ENCODE data around the gene FADS6. TPM values are rescaled to one million over a fixed set of nuclear protein-coding genes. Genes with fewer than 3 reads are reported as not detected.

FADS6 gene
- polyA plus RNA-seq, 1 of the 3 experiments (the other 2 are of a cell fraction), result not detected

GRCh38 chr17:74924250-74924948 is 31.0 kb upstream of the FADS6 start, which contains the start of gene OTOP2:
OTOP2 (plus strand) TSS chr17:74924273; CDS start chr17:74924633, 360 bp downstream.
- peak; percentile 67 for DNase-seq
- H4K20me1 ChIP-seq (ENCODE audit: insufficient read depth), result peaks cover 3% of the 10 kb centered on the region; the same call in 1 of the 2 replicates
- H3F3A ChIP-seq (replicated peaks; ENCODE audit: insufficient read depth), result no peaks in the 10 kb centered on the region
- H3K9ac ChIP-seq, result no peak within 1 kb of the TSS
- no peaks in the 10 kb centered on the region for H3K9me2 ChIP-seq
- H3K4me3 ChIP-seq (ENCODE audit: low read depth in 2 of 2, low read length in 1 of 2), result peak within 1 kb of the TSS; percentile 42 to 62
- no peak within 1 kb of the TSS for H3K27ac ChIP-seq (ENCODE audit: low read depth in 2 of 2, low read length in 1 of 2)
- peaks cover 78% of the 10 kb centered on the region for H3K27me3 ChIP-seq (ENCODE audit: insufficient read depth)
- no peaks in the 10 kb centered on the region for H3K79me2 ChIP-seq (ENCODE audit: insufficient read depth)
- ChIA-PET POLR2A (interaction anchor here (0.8 to 1.5 kb wide), 3 partner anchors 11 to 51 kb away, joined by 3 read pairs; partner anchors contain the start of gene OTOP3), CTCF (interaction anchor here (0.6 to 12.1 kb wide), 42 partner anchors 10 to 473 kb away, joined by 3 to 286 read pairs (median 5); partner anchors contain the start of genes CDR2L, FADS6, HID1 and MRPL58)
- peaks cover 0 to 19% of the 10 kb centered on the region in 2 experiments; a peak in 1 of 4 replicates for H3K4me1 ChIP-seq (ENCODE audit: control insufficient read depth in 1 of 2, insufficient read depth in 2 of 2, low read depth in 1 of 2, low read length in 1 of 2)
- H3K9me3 ChIP-seq, result no peaks in the 10 kb centered on the region
- H2AFZ ChIP-seq (ENCODE audit: low read depth), result peak within 1 kb of the TSS; percentile 84; the same call in 1 of the 2 replicates
- WGBS (ENCODE audit: low lambda C conversion rate), result 13% methylated on average over 36 of the region's 54 CpGs
- H3K36me3 ChIP-seq (replicated peaks in 1 of 2; ENCODE audit: control insufficient read depth in 1 of 2, insufficient read depth in 2 of 2, low read length in 1 of 2), result no peaks in the 10 kb centered on the region
- TF ChIP-seq EZH2phosphoT487 (IDR thresholded peaks at IDR 0.05; ENCODE audit: borderline replicate concordance, low read depth) (peak; percentile 48; the same call in 1 of the 2 replicates), NFIC (IDR thresholded peaks at IDR 0.05; ENCODE audit: borderline replicate concordance) (no peak)
- peak within 1 kb of the TSS; percentile 99 for H3K4me2 ChIP-seq

GRCh38 chr17:74923538-74924249 is 30.3 kb upstream of the FADS6 start:
- Histone ChIP-seq H3K27ac (ENCODE audit: low read depth in 2 of 2, low read length in 1 of 2) (no peak overlapping the region), H3K9me2 (no peaks in the 10 kb centered on the region), H3K36me3 (replicated peaks in 1 of 2; ENCODE audit: control insufficient read depth in 1 of 2, insufficient read depth in 2 of 2, low read length in 1 of 2) (no peaks in the 10 kb centered on the region), H3K4me1 (ENCODE audit: control insufficient read depth in 1 of 2, insufficient read depth in 2 of 2, low read depth in 1 of 2, low read length in 1 of 2) (peaks cover 0 to 19% of the 10 kb centered on the region in 2 experiments; a peak in 1 of 4 replicates), H3K9me3 (no peaks in the 10 kb centered on the region), H4K20me1 (ENCODE audit: insufficient read depth) (peaks cover 3% of the 10 kb centered on the region; the same call in 1 of the 2 replicates), H3K79me2 (ENCODE audit: insufficient read depth) (no peaks in the 10 kb centered on the region), H3K9ac (no peak overlapping the region), H3K4me2 (peak overlapping the region; percentile 99), H3K27me3 (ENCODE audit: insufficient read depth) (peaks cover 71% of the 10 kb centered on the region), H3F3A (replicated peaks; ENCODE audit: insufficient read depth) (no peaks in the 10 kb centered on the region), H2AFZ (ENCODE audit: low read depth) (peak overlapping the region; percentile 84; the same call in 1 of the 2 replicates), H3K4me3 (ENCODE audit: low read depth in 2 of 2, low read length in 1 of 2) (peak overlapping the region; percentile 42 to 62)
- ChIA-PET POLR2A (interaction anchor here (0.8 to 1.1 kb wide), 2 partner anchors 34 to 50 kb away, joined by 3 read pairs; no protein-coding TSS in a partner anchor), CTCF (interaction anchor here (0.6 to 12.1 kb wide), 47 partner anchors 9 to 748 kb away, joined by 3 to 286 read pairs (median 4); partner anchors contain the start of genes CDR2L, FADS6, HID1 and MRPL58)
- TF ChIP-seq TAF1 (IDR thresholded peaks at IDR 0.05; ENCODE audit: borderline replicate concordance, low read depth, low read length), result no peak
- TF ChIP-seq NRF1 (IDR thresholded peaks at IDR 0.05; ENCODE audit: low read depth, low read length), result no peak
- peak; percentile 51 for TF ChIP-seq CHD2 (IDR thresholded peaks at IDR 0.05; ENCODE audit: low read length, partially characterized antibody)
- peak; percentile 77 for TF ChIP-seq RAD21 (IDR thresholded peaks at IDR 0.05; ENCODE audit: low read length)
- TF ChIP-seq, protein P1, sequence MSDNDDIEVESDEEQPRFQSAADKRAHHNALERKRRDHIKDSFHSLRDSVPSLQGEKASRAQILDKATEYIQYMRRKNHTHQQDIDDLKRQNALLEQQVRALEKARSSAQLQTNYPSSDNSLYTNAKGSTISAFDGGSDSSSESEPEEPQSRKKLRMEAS (IDR thresholded peaks at IDR 0.05; ENCODE audit: low read depth), result peak; percentile 99
- TF ChIP-seq MXI1 (IDR thresholded peaks at IDR 0.05; ENCODE audit: low read depth, low read length), result peak; percentile 52; the same call in 1 of the 2 replicates
- TF ChIP-seq SMC3 (IDR thresholded peaks at IDR 0.05; ENCODE audit: low read depth, low read length), result peak; percentile 60
- TF ChIP-seq, protein P2, sequence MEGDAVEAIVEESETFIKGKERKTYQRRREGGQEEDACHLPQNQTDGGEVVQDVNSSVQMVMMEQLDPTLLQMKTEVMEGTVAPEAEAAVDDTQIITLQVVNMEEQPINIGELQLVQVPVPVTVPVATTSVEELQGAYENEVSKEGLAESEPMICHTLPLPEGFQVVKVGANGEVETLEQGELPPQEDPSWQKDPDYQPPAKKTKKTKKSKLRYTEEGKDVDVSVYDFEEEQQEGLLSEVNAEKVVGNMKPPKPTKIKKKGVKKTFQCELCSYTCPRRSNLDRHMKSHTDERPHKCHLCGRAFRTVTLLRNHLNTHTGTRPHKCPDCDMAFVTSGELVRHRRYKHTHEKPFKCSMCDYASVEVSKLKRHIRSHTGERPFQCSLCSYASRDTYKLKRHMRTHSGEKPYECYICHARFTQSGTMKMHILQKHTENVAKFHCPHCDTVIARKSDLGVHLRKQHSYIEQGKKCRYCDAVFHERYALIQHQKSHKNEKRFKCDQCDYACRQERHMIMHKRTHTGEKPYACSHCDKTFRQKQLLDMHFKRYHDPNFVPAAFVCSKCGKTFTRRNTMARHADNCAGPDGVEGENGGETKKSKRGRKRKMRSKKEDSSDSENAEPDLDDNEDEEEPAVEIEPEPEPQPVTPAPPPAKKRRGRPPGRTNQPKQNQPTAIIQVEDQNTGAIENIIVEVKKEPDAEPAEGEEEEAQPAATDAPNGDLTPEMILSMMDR (IDR thresholded peaks at IDR 0.05), result peak; percentile 86
- no peak for TF ChIP-seq TEAD4 (IDR thresholded peaks at IDR 0.05; ENCODE audit: borderline replicate concordance, insufficient read depth)
- 6% methylated on average over 50 of the region's 59 CpGs for WGBS (ENCODE audit: low lambda C conversion rate)
- DNase-seq, result peak; percentile 98
